AML-193 (cell line): ENCODE data around the gene DDR1.
"Not testable (repeated sequence)": the region's sequence is repeated elsewhere in the genome, so short reads cannot be mapped to it uniquely, and the experiment has no call there.

Experiments
- DNase-seq, 2 experiments: peaks; one replicate each; lab custom pipeline; 2025; lab: John Stamatoyannopoulos, UW

The DDR1 gene

GRCh38 chr6:30883685-30884520, at the start of gene DDR1:
Gene DDR1, plus strand, starts transcription at chr6:30884519. Its CDS starts 4,211 bp downstream, at chr6:30888730.
- DNase-seq = no peak

GRCh38 chr6:30834646-30835045, 49.7 kb upstream of the DDR1 start:
- no peak for DNase-seq

GRCh38 chr6:30835576-30835975, 48.7 kb upstream of the DDR1 start:
- no peak for DNase-seq

DNA sequence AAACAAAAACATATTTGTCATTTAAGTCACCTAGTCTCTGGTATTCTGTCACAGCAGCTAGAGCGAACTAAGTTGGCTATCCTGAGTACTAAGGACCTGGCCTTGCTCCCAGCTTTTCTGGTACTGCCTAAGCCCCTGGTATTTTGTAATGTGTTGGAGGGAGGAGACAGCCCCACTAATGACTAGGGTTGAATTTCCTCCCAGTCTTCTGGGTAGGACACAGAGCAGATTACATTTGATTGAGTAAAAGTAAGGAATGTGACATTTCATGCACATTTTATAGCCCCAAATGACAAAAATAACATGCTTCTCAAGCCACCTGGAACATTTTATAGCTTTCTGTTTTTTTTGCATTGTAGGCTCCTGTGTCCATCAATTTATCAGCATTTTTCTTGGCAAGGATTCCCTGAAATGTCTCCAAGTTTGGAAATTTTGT, 47.9 kb upstream of the DDR1 start:
- DNase-seq = no peak

DNA sequence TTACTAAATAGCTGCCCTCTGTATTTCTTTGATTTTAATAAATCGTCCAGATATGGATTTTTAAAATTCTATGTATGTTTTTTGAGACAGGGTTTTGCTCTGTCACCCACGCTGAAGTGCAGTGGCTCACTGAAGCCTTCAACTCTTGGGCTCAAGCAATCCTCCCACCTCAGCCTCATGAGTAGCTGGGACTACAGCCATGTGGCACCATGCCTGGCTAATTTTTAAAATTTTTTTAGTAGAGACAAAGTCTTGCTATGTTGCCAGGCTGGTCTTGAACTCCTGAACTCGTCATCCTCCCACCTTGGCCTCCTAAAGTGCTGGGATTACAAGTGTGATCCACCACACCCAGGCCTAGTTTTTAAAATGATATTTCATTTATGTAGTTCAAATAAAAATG, 47.4 kb upstream of the DDR1 start:
- DNase-seq = no peak

- no peak for DNase-seq
These were observed 46.9 kb upstream of the DDR1 start for GRCh38 chr6:30837432-30837831.

- DNase-seq = no peak
These were observed 46.4 kb upstream of the DDR1 start for GRCh38 chr6:30837870-30838269.

GRCh38 chr6:30839671-30840070, 44.6 kb upstream of the DDR1 start:
- no peak for DNase-seq

- no peak for DNase-seq
These were observed 44.0 kb upstream of the DDR1 start for GRCh38 chr6:30840084-30840934.

- DNase-seq = no peak
These were observed 43.2 kb upstream of the DDR1 start for GRCh38 chr6:30840935-30841643.

GRCh38 chr6:30841644-30842504, 42.4 kb upstream of the DDR1 start:
- DNase-seq = no peak

GRCh38 chr6:30842754-30843610, 41.3 kb upstream of the DDR1 start:
- DNase-seq = no peak

GRCh38 chr6:30843611-30843998, 40.7 kb upstream of the DDR1 start:
- DNase-seq = no peak

- DNase-seq = no peak
These were observed 40.2 kb upstream of the DDR1 start for GRCh38 chr6:30844118-30844535.

GRCh38 chr6:30845183-30845582, 39.1 kb upstream of the DDR1 start:
- DNase-seq = no peak

DNA sequence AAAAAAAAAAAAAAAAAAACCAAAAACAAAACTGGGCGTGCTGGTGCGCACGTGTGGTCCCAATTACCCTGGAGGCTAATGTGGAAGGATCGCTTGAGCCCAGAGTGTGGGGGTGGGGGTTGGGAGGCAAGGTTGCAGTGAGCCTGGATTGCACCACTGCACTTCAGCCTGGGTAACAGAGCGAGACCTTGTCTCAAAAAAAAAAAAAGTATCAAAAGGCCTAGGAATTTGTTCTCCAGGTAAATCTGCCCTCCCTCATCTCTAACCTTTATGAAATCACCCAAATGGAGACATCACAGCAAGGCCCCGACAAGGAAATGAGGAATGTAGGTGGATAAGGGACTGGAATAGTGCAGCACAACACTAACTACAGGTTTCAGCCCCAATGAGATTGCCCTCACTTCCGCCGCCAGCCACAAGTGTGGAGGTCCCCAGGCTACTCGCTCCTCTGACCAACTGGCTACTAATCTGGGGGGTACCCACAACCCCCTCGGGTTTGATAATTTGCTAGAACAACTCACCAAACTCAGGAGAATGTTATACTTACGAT, 36.8 kb upstream of the DDR1 start:
- DNase-seq = no peak

DNA sequence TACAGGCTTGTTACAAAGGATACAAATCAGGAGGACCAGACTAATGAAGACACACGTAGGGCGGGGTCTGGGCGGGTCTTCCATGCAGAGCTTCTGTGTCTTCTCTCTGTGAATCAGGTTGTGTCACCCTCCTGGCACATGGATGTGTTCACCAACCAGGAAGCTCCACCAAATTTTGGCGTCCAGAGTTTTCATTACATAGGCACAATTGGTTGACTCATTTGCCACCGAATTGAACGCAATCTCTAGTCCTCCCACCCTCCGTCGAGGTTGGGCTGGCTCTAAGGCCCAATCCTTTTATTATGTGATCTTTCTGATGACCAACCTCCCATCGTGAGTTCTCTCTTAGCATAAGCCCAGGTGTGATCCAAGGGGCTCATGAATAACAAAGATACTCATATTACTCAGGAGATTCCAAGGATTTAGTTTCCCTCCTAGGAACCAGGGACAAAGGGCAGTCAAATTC, 36.3 kb upstream of the DDR1 start:
- DNase-seq = no peak

DNA sequence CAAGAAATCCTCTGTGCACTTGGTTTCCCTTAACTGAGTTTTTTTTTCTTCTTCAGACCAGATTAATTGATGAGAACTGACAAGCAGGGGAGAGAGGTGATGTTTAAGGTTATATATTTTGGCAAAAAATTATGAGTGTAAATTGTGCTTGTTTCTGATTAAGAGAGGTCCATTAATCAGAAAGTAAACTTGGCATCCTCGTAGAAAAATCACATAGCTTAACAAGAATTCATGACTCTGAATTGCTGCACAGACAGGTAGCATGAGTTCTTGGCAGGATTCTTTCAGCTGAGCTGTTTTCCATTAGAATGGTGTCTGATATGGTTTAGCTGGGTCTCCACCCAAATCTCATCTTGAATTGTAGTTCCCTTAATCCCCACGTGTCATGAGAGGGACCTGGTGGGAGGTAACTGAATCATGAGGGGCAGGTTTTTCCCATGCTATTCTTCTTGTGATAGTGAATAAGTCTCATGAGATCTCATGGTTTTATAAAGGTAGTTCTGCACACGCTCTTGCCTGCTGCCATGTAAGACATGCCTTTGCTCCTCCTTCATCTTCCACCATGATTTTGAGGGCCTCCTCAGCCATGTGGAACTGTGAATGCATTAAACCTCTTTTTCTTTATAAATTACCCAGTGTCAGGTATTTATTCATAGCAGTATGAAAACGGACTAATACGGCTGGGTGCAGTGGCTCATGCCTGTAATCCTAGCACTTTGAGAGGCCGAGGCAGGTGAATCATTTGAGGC, 34.2 kb upstream of the DDR1 start:
- no peak for DNase-seq

- DNase-seq = not testable (repeated sequence)
These were observed 31.9 kb upstream of the DDR1 start for GRCh38 chr6:30852459-30852858.
